ENCODE measurements around the gene DEFB125. TPM values are rescaled to one million over a fixed set of nuclear protein-coding genes. Genes with fewer than 3 reads are reported as not detected.
"Not testable (repeated sequence)": the region's sequence is repeated elsewhere in the genome, so short reads cannot be mapped to it uniquely, and the experiment has no call there.

Gene DEFB125
- total and polyA plus RNA-seq, 12 donors: not detected

DNA sequence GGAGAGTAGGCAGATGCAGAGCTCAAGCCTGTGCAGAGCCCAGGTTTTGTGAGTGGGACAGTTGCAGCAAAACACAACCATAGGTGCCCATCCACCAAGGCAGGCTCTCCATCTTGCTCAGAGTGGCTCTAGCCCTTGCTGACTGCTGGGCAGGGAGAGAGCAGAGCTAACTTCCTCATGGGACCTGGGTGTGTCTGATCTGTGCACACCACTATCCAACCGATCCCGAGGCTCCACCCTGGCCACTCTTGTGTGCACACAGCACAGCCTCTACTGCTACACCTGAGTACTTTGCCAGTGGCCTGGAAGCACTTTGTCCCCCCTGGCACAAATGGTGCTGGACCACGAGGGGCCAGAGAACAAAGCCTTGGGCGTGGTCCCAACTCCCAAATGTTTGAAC is 7.9 kb upstream of the DEFB125 start:
- H3K4me1 ChIP-seq (replicated peaks in 1 of 2): no peaks in the 10 kb centered on the region
- WGBS, 4 donors: 38 to 80% (median 67%) methylated on average over 3 to 4 of the region's 4 CpGs
- no peak overlapping the region for H3K4me3 ChIP-seq
- intact Hi-C loops (cut with DNase I): no loop called here
- H3K27me3 ChIP-seq: no peaks in the 10 kb centered on the region
- DNase-seq: no peak
- no peak overlapping the region for H3K27ac ChIP-seq
- no peaks in the 10 kb centered on the region for H3K9me3 ChIP-seq (replicated peaks in 1 of 3)
- no peak for TF ChIP-seq POLR2A (IDR thresholded peaks at IDR 0.05)
- TF ChIP-seq, protein P1, sequence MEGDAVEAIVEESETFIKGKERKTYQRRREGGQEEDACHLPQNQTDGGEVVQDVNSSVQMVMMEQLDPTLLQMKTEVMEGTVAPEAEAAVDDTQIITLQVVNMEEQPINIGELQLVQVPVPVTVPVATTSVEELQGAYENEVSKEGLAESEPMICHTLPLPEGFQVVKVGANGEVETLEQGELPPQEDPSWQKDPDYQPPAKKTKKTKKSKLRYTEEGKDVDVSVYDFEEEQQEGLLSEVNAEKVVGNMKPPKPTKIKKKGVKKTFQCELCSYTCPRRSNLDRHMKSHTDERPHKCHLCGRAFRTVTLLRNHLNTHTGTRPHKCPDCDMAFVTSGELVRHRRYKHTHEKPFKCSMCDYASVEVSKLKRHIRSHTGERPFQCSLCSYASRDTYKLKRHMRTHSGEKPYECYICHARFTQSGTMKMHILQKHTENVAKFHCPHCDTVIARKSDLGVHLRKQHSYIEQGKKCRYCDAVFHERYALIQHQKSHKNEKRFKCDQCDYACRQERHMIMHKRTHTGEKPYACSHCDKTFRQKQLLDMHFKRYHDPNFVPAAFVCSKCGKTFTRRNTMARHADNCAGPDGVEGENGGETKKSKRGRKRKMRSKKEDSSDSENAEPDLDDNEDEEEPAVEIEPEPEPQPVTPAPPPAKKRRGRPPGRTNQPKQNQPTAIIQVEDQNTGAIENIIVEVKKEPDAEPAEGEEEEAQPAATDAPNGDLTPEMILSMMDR (IDR thresholded peaks at IDR 0.05): no peak
- no peaks in the 10 kb centered on the region for H3K36me3 ChIP-seq (replicated peaks in 1 of 2)

DNA sequence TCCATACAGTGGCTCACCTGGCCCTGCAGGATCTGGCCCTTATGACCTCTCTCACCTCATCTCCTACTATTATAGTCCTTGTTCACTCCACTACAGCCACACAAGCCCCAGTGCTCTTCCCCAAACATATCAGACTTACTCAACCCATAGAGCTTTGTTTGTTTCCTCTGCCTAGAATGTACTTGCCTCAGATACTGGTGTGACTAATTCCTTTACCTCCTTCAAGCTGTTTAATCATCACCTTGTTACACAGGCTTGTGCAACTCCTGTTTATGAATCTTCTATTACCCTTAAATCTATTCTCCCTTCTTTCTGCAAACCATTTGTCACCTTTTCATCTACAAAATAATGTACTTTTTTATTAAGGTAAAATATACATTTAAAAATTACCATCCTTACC is 3.2 kb downstream of the DEFB125 start:
- no peak for DNase-seq
- Histone ChIP-seq H3K36me3 (replicated peaks in 1 of 2) (no peaks in the 10 kb centered on the region), H3K4me3 (no peak overlapping the region), H3K27ac (no peak overlapping the region), H3K4me1 (replicated peaks in 1 of 2) (no peaks in the 10 kb centered on the region), H3K27me3 (no peaks in the 10 kb centered on the region), H3K9me3 (replicated peaks in 1 of 3) (no peaks in the 10 kb centered on the region)
- intact Hi-C loops (cut with DNase I): no loop called here
- TF ChIP-seq POLR2A (IDR thresholded peaks at IDR 0.05): no peak
- TF ChIP-seq, protein P1 (IDR thresholded peaks at IDR 0.05): no peak

DNA sequence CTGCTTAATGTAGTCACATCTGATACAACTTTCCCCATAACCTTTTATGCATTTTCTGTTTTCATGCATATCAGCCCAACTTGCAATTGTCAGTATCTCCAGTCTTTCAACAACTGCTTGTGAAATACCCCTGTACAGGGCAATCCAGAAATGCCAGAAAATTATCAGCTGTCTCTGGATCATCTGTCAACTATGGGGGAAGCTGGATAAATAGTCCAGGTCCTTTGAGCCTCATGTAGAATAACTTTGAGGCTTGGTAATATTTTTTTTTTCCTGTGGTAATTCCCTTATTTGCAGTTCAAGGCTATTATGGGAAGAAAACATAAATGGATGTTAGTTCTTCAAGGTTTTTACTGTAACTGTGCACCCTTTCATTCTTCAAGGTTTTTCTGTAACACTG is 6.2 kb downstream of the DEFB125 start:
- no peaks in the 10 kb centered on the region for H3K9me3 ChIP-seq (replicated peaks in 1 of 3)
- no peak for DNase-seq
- H3K36me3 ChIP-seq (replicated peaks in 1 of 2): no peaks in the 10 kb centered on the region
- intact Hi-C loops (cut with DNase I): no loop called here
- H3K4me1 ChIP-seq (replicated peaks in 1 of 2): no peaks in the 10 kb centered on the region
- no peak overlapping the region for H3K4me3 ChIP-seq
- H3K27ac ChIP-seq: no peak overlapping the region
- TF ChIP-seq, protein P1 (IDR thresholded peaks at IDR 0.05): no peak
- TF ChIP-seq POLR2A (IDR thresholded peaks at IDR 0.05): no peak
- H3K27me3 ChIP-seq: no peaks in the 10 kb centered on the region

DNA sequence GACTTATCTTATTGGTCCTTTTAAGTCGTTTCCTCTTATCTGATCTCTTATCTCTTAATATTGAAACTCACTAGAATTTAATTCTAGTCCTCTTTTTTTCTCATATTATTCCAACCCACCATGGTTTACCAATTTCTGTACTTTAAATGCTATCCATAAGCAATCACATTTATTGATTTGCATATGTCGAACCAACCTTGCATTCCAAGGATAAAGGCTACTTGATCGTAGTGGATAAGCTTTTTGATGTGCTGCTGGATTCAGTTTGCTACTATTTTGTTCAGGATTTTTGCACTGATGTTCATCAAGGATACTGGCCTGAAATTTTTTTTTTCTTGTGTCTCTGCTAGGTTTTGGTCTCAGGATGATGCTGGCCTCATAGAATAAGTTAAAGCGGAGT is 7.7 kb downstream of the DEFB125 start:
- Histone ChIP-seq H3K4me3 (no peak overlapping the region), H3K27ac (no peak overlapping the region), H3K27me3 (no peaks in the 10 kb centered on the region), H3K36me3 (replicated peaks in 1 of 2) (no peaks in the 10 kb centered on the region), H3K9me3 (replicated peaks in 1 of 3) (no peaks in the 10 kb centered on the region), H3K4me1 (replicated peaks in 1 of 2) (no peaks in the 10 kb centered on the region)
- 70 to 79% (median 73%) methylated on average over 4 of the region's 4 CpGs for WGBS, 4 donors
- no peak for DNase-seq
- intact Hi-C loops (cut with DNase I): no loop called here
- TF ChIP-seq, protein P1 (IDR thresholded peaks at IDR 0.05): no peak
- no peak for TF ChIP-seq POLR2A (IDR thresholded peaks at IDR 0.05)

DNA sequence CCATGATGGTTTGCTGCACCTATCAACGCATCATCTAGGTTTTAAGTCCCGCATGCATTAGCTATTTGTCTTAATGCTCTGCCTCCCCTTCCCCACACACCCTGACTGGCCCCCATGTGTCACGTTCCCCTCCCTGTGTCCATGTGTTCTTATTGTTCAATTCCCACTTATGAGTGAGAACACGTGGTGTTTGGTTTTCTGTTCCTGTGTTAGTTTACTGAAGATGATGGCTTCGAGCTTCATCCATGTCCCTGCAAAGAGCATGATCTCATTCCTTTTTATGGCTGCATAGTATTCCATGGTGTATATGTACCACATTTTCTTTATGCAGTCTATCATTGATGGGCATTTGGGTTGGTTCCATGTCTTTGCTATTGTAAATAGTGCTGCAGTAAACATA is 10.2 kb downstream of the DEFB125 start:
- intact Hi-C loops (cut with DNase I); H3K9me3 ChIP-seq (replicated peaks in 1 of 3); H3K4me3 ChIP-seq; H3K36me3 ChIP-seq (replicated peaks in 1 of 2); H3K27me3 ChIP-seq; DNase-seq; H3K4me1 ChIP-seq (replicated peaks in 1 of 2); H3K27ac ChIP-seq: not testable (repeated sequence)
- 64 to 68% (median 65%) methylated on average over 5 of the region's 5 CpGs for WGBS, 4 donors

All from adrenal gland (tissue), 12 donors.